ENCODE data around the gene HOXA5. TPM values are rescaled to one million over a fixed set of nuclear protein-coding genes. Genes with fewer than 3 reads are reported as not detected.

Gene HOXA5
- total and polyA plus RNA-seq, 11 donors, result 0.07 to 2.8 (median 0.36) TPM; not detected in 7

DNA sequence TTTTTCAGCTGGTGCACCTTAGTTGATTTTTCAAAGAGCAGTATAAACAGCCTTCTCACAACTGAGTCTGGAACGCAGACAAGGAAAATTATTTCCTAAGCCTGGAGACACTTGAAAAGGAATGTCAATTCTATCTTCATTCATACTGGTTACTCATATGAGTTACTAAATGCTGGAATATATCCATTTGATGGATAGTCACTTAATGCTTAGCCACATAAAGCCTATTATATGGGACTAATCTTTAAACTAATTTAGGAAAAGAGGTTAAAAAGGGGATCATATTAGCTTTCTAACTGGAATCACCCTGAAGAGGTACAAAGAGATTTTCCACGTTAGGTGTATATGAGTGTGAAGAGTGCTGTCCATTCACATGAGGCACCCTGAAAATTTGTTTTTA is 11.3 kb downstream of the HOXA5 start:
- TF ChIP-seq POLR2A (IDR thresholded peaks at IDR 0.05), result no peak
- TF ChIP-seq, protein P1, sequence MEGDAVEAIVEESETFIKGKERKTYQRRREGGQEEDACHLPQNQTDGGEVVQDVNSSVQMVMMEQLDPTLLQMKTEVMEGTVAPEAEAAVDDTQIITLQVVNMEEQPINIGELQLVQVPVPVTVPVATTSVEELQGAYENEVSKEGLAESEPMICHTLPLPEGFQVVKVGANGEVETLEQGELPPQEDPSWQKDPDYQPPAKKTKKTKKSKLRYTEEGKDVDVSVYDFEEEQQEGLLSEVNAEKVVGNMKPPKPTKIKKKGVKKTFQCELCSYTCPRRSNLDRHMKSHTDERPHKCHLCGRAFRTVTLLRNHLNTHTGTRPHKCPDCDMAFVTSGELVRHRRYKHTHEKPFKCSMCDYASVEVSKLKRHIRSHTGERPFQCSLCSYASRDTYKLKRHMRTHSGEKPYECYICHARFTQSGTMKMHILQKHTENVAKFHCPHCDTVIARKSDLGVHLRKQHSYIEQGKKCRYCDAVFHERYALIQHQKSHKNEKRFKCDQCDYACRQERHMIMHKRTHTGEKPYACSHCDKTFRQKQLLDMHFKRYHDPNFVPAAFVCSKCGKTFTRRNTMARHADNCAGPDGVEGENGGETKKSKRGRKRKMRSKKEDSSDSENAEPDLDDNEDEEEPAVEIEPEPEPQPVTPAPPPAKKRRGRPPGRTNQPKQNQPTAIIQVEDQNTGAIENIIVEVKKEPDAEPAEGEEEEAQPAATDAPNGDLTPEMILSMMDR (IDR thresholded peaks at IDR 0.05), result no peak
- intact Hi-C loops (cut with DNase I), result loop anchor here in 3 of 10 donors (5.0 kb wide), 2 partner anchors 35 to 270 kb away; partner anchors contain the start of genes SKAP2 (in 2 of the 3) and HOXA1 (in 1 of the 3)
- ATAC-seq (no peak), DNase-seq (no peak)
- H3K27me3 ChIP-seq, result peaks cover 21 to 97% (median 90%) of the 10 kb centered on the region in 9 donors
- H3K36me3 ChIP-seq, result no peaks in the 10 kb centered on the region
- no peak overlapping the region for H3K4me3 ChIP-seq
- no peak overlapping the region for H3K27ac ChIP-seq
- H3K9me3 ChIP-seq, result no peaks in the 10 kb centered on the region
- 24 to 50% (median 36%) methylated on average over 2 of the region's 2 CpGs for whole genome bisulfite sequencing, 4 donors
- H3K4me1 ChIP-seq, result peaks cover 0 to 16% (median 0%) of the 10 kb centered on the region in 12 donors

DNA sequence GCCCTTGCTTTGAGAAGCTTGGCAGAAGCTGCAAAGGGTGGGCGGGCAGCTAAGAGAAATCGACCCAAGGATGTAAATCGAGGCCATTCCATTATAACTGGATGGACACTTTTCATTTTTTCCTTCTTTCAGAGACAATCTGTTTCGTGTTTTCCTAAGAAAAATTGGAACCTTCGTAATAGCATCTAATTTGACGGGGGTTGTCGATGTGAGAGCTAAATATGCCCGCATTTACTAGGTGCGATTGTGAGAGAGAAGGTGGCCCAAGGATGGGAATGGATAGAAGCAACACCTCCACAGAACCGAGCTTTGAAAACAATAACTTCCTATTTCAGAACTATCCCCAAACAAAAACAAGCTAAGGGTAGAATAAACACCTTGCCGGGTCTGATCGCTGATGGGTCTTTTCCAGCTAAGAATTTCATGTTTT is 12.1 kb downstream of the HOXA5 start:
- peak overlapping the region in 5 of 12 donors; percentile 57 to 89 (median 66) for H3K27ac ChIP-seq
- H3K36me3 ChIP-seq, result no peaks in the 10 kb centered on the region
- no peaks in the 10 kb centered on the region for H3K9me3 ChIP-seq
- ATAC-seq (no peak), DNase-seq (no peak)
- TF ChIP-seq, protein P1 (IDR thresholded peaks at IDR 0.05), result no peak
- TF ChIP-seq POLR2A (IDR thresholded peaks at IDR 0.05), result no peak
- peaks cover 21 to 97% (median 90%) of the 10 kb centered on the region in 9 donors for H3K27me3 ChIP-seq
- 16 to 29% (median 21%) methylated on average over 12 of the region's 12 CpGs for WGBS, 4 donors
- peak overlapping the region in 11 of 12 donors; percentile 34 to 67 (median 55) for H3K4me3 ChIP-seq
- peaks cover 0 to 16% (median 0%) of the 10 kb centered on the region in 12 donors for H3K4me1 ChIP-seq
- intact Hi-C loops (cut with DNase I), result loop anchor here in 3 of 10 donors (5.0 kb wide), 2 partner anchors 34 to 269 kb away; partner anchors contain the start of genes SKAP2 (in 2 of the 3) and HOXA1 (in 1 of the 3)

DNA sequence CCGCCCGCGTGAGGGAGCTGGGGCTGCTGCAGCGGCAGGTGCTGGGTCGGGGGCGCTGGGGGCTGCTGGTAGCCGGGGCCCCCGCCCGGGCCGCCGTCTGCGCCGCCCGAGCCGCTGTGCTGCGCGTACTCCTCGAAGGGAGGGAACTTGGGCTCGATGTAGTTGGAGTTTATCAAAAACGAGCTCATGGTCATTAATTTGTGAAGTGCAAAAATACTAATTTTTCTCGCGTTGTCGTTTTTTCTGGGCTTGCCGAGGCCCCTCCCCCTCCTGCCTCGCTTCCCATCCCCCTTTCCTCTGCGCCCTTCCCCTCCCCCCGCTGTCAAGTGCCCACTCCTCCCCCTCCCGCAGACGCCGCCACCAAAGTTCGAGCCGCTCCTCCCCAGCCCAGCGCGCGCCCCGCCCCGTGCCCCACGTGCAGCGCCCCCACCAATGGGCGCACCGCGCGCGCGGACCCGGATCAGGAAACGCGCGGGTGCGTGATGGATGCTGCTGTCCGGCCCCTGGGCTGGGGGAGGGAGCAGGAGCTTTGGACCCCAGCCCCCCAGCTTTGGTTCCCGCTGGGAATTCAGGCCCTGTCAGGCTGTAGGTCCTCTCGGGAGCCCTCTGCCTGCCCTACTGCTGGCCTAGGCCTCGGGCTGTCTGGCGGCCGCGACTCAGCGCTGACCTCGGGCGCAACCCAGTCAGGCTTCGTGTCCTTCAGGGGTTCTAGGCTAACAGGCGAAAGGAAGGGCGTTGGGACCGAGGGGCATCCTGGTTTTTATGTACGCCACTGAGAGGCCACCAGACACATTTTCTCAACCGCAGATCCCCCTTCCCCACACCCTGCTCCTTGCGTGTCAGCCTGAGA is 12.7 kb downstream of the HOXA5 start, which contains the start of gene HOXA4:
Gene HOXA4 (minus strand): TSS at position 218 of the 850 bp plus-strand sequence. CDS start 24 bp downstream, at position 194.
- ATAC-seq (peak; percentile 77 to 96 (median 89)), DNase-seq (peak; percentile 75 to 89 (median 78))
- peak within 1 kb of the TSS; percentile 35 to 89 (median 66) for H3K27ac ChIP-seq
- no peaks in the 10 kb centered on the region for H3K9me3 ChIP-seq
- H3K4me1 ChIP-seq, result peaks cover 0 to 16% (median 0%) of the 10 kb centered on the region in 12 donors
- WGBS, 4 donors, result 2 to 8% (median 6%) methylated on average over 46 to 67 of the region's 67 CpGs
- no peaks in the 10 kb centered on the region for H3K36me3 ChIP-seq
- intact Hi-C loops (cut with DNase I), result loop anchor here in 3 of 10 donors (5.0 kb wide), 2 partner anchors 33 to 268 kb away; partner anchors contain the start of genes SKAP2 (in 2 of the 3) and HOXA1 (in 1 of the 3)
- TF ChIP-seq, protein P1 (IDR thresholded peaks at IDR 0.05), result no peak
- peak in 1 of 2 donors; percentile 56 for TF ChIP-seq POLR2A (IDR thresholded peaks at IDR 0.05)
- peak within 1 kb of the TSS; percentile 34 to 67 (median 54) for H3K4me3 ChIP-seq
- peaks cover 21 to 97% (median 88%) of the 10 kb centered on the region in 9 donors for H3K27me3 ChIP-seq

Measured in heart left ventricle (tissue), 16 donors.